ENCODE measurements around the gene BTBD19.

The BTBD19 gene

DNA sequence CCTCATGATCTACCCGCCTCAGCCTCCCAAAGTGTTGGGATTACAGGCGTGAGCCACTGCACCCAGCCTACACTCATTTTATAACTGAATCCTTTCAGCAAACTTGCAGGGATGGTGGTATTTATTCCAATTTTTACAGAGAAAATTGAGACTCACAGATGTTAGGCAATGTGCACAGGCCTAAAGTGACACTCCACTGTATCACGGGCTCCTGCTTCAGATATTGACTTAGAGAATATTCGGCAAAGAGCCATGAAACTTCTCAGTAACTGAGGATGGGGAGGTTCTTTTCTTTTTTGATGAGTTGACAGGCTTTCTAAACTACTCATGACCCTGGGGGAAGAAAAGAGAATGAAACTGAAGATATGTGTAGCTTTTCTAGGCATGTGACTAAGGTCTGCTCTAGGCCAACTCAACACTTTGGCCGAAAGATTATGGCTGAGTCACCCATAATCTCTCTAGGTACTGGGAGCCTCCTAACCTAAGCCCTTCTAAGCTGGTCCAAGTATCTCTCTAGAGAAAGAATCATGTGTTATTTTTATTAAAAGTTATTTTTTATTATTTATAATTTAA, 54.6 kb downstream of the BTBD19 start:
- no peak for DNase-seq
